ENCODE results near the gene PDXK. TPM values are rescaled to one million over a fixed set of nuclear protein-coding genes. Genes with fewer than 3 reads are reported as not detected.

PDXK gene
- total and polyA plus RNA-seq, 2 experiments from 2014 or later = 103 to 192 TPM

- H3K9me2 ChIP-seq (replicated peaks; ENCODE audit: insufficient read depth) = no peaks in the 10 kb centered on the region
- no peaks in the 10 kb centered on the region for H3K36me3 ChIP-seq (replicated peaks; ENCODE audit: insufficient read depth, low read depth)
- H4K20me1 ChIP-seq (ENCODE audit: insufficient read depth, poor library complexity, severe bottlenecking) = no peaks in the 10 kb centered on the region
- no peaks in the 10 kb centered on the region for H3K4me1 ChIP-seq (ENCODE audit: insufficient read depth)
- H3K27ac ChIP-seq = no peak overlapping the region
- no peak overlapping the region for H3K4me2 ChIP-seq
- H2AFZ ChIP-seq = no peak overlapping the region
- DNase-seq (ENCODE audit: low spot score) = no peak
- no peaks in the 10 kb centered on the region for H3K9me3 ChIP-seq (ENCODE audit: low read depth)
- no peaks in the 10 kb centered on the region for H3K79me2 ChIP-seq
- no peaks in the 10 kb centered on the region for H3K27me3 ChIP-seq
- 95% methylated on average over 16 of the region's 16 CpGs for WGBS (ENCODE audit: low lambda C conversion rate, missing lambda C conversion rate)
- H3K4me3 ChIP-seq = no peak overlapping the region
- TF ChIP-seq CTCF (IDR thresholded peaks at IDR 0.05; ENCODE audit: poor library complexity) = no peak
- TF ChIP-seq EZH2phosphoT487 (IDR thresholded peaks at IDR 0.05; ENCODE audit: low read depth, severe bottlenecking, unreplicated experiment) = no peak
- TF ChIP-seq EZH2 (IDR thresholded peaks at IDR 0.05; ENCODE audit: borderline replicate concordance) = no peak
Measured at GRCh38 chr21:43745772-43746517, 27.0 kb downstream of the PDXK start.

- Histone ChIP-seq H2AFZ (no peak overlapping the region), H3K4me1 (ENCODE audit: insufficient read depth) (no peaks in the 10 kb centered on the region), H3K79me2 (no peaks in the 10 kb centered on the region), H3K27me3 (no peaks in the 10 kb centered on the region), H4K20me1 (ENCODE audit: insufficient read depth, poor library complexity, severe bottlenecking) (no peaks in the 10 kb centered on the region), H3K36me3 (replicated peaks; ENCODE audit: insufficient read depth, low read depth) (no peaks in the 10 kb centered on the region), H3K27ac (no peak overlapping the region), H3K9me2 (replicated peaks; ENCODE audit: insufficient read depth) (no peaks in the 10 kb centered on the region), H3K9me3 (ENCODE audit: low read depth) (no peaks in the 10 kb centered on the region), H3K4me2 (no peak overlapping the region), H3K4me3 (no peak overlapping the region)
- no peak for TF ChIP-seq EZH2 (IDR thresholded peaks at IDR 0.05; ENCODE audit: borderline replicate concordance)
- TF ChIP-seq CTCF (IDR thresholded peaks at IDR 0.05; ENCODE audit: poor library complexity) = no peak
- TF ChIP-seq EZH2phosphoT487 (IDR thresholded peaks at IDR 0.05; ENCODE audit: low read depth, severe bottlenecking, unreplicated experiment) = no peak
- WGBS (ENCODE audit: low lambda C conversion rate, missing lambda C conversion rate) = 96% methylated on average over 17 of the region's 17 CpGs
- no peak for DNase-seq (ENCODE audit: low spot score)
Measured at GRCh38 chr21:43748622-43749021, 29.7 kb downstream of the PDXK start.

- no peak for DNase-seq (ENCODE audit: low spot score)
- WGBS (ENCODE audit: low lambda C conversion rate, missing lambda C conversion rate) = 97% methylated on average over 18 of the region's 18 CpGs
- Histone ChIP-seq H3K9me3 (ENCODE audit: low read depth) (no peaks in the 10 kb centered on the region), H3K4me2 (no peak overlapping the region), H3K4me1 (ENCODE audit: insufficient read depth) (no peaks in the 10 kb centered on the region), H3K36me3 (replicated peaks; ENCODE audit: insufficient read depth, low read depth) (no peaks in the 10 kb centered on the region), H3K27ac (no peak overlapping the region), H4K20me1 (ENCODE audit: insufficient read depth, poor library complexity, severe bottlenecking) (no peaks in the 10 kb centered on the region), H3K9me2 (replicated peaks; ENCODE audit: insufficient read depth) (no peaks in the 10 kb centered on the region), H3K79me2 (no peaks in the 10 kb centered on the region), H3K27me3 (no peaks in the 10 kb centered on the region), H2AFZ (no peak overlapping the region), H3K4me3 (no peak overlapping the region)
- TF ChIP-seq EZH2 (IDR thresholded peaks at IDR 0.05; ENCODE audit: borderline replicate concordance) (no peak), CTCF (IDR thresholded peaks at IDR 0.05; ENCODE audit: poor library complexity) (no peak), EZH2phosphoT487 (IDR thresholded peaks at IDR 0.05; ENCODE audit: low read depth, severe bottlenecking, unreplicated experiment) (no peak)
Measured at GRCh38 chr21:43749651-43750262, 30.8 kb downstream of the PDXK start.
